NB4 (cell line): ENCODE measurements around the gene ZNF207.
"Not testable (repeated sequence)": the region's sequence is repeated elsewhere in the genome, so short reads cannot be mapped to it uniquely, and the experiment has no call there.

ENCODE experiments used
- MYC ChIP-seq: IDR thresholded peaks from 2 replicates; pipeline ENCODE4 v1.6.1; 2011; ENCODE audit warnings: low read depth, low read length
- POLR2A ChIP-seq: IDR thresholded peaks from 2 replicates; pipeline ENCODE4 v1.6.1; 2011; ENCODE audit warnings: mild to moderate bottlenecking; ENCODE audit not compliant: insufficient read length; ENCODE audit errors: extremely low read depth
- TF ChIP-seq, protein P1 (sequence below): IDR thresholded peaks from one replicate; pipeline ENCODE4 v1.5.1; 2012; ENCODE audit warnings: low read depth, low read length
- TF ChIP-seq, protein P2 (sequence below): IDR thresholded peaks from 2 replicates; pipeline ENCODE4 v1.6.1; 2011; ENCODE audit warnings: low read depth, low read length

DNA sequence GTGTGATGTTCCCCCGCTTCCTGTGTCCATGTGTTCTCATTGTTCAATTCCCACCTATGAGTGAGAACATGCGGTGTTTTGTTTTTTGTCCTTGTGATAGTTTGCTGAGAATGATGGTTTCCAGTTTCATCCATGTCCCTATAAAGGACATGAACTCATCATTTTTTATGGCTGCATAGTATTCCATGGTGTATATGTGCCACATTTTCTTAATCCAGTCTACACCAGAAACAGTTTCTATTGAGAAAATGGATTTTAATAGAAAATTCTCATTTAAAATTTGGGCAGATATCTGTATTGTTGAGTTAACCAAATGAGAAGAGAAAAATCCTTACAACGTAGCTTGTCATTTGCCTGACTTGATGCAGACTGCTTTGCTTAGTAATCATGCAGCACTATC lies 60.1 kb downstream of the ZNF207 start:
- TF ChIP-seq POLR2A, MYC: not testable (repeated sequence)
- TF ChIP-seq, protein P1, sequence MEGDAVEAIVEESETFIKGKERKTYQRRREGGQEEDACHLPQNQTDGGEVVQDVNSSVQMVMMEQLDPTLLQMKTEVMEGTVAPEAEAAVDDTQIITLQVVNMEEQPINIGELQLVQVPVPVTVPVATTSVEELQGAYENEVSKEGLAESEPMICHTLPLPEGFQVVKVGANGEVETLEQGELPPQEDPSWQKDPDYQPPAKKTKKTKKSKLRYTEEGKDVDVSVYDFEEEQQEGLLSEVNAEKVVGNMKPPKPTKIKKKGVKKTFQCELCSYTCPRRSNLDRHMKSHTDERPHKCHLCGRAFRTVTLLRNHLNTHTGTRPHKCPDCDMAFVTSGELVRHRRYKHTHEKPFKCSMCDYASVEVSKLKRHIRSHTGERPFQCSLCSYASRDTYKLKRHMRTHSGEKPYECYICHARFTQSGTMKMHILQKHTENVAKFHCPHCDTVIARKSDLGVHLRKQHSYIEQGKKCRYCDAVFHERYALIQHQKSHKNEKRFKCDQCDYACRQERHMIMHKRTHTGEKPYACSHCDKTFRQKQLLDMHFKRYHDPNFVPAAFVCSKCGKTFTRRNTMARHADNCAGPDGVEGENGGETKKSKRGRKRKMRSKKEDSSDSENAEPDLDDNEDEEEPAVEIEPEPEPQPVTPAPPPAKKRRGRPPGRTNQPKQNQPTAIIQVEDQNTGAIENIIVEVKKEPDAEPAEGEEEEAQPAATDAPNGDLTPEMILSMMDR: not testable (repeated sequence)
- TF ChIP-seq, protein P2, sequence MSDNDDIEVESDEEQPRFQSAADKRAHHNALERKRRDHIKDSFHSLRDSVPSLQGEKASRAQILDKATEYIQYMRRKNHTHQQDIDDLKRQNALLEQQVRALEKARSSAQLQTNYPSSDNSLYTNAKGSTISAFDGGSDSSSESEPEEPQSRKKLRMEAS: not testable (repeated sequence)
